GM12878 (cell line): Measurements from ENCODE around the gene SLC4A3. TPM values are rescaled to one million over a fixed set of nuclear protein-coding genes. Genes with fewer than 3 reads are reported as not detected.

Source experiments
- ATAC-seq: fragments of 200-7000 bp; cut with Tn5 transposase; 3 replicates; pipeline ENCODE4 v1.9.1; 2020; ENCODE audit warnings: mild to moderate bottlenecking, moderate library complexity
- BruUV-seq: library from RNA; stranded (reverse); fragments of 400-500 nt; replicated peaks from 2 replicates; lab custom pipeline; 2021; lab: Mats Ljungman, UMichigan
- CTCF ChIA-PET: fragments of 300-600 bp; sonication (Branson Sonifier 250); formaldehyde crosslinking; extraction: SDS; loops from one replicate; lab custom pipeline; 2021; ENCODE audit warnings: inconsistent platforms; lab: Yijun Ruan, JAX
- POLR2A ChIA-PET: fragments of 350-600 bp; formaldehyde crosslinking; extraction: SDS; loops from one replicate; lab custom pipeline; 2021; ENCODE audit warnings: inconsistent platforms; lab: Charles Lee
- RAD21 ChIA-PET: fragments of 300-600 bp; sonication (Branson Sonifier 250); formaldehyde crosslinking; loops from one replicate; lab custom pipeline; 2023; ENCODE audit warnings: antibody characterized with exemption; ENCODE audit not compliant: unreplicated experiment; lab: Charles Lee
- SMC1A ChIA-PET: fragments of 300-600 bp; sonication (Branson Sonifier 250); formaldehyde crosslinking; loops from one replicate; lab custom pipeline; 2023; ENCODE audit not compliant: unreplicated experiment, uncharacterized antibody; lab: Charles Lee
- DNase-seq: peaks from one replicate; pipeline ENCODE4 v3.0.0-alpha.2; 2011; ENCODE audit warnings: low read depth, low spot score
- FAIRE-seq: peaks from 3 replicates; lab custom pipeline; 2011; peaks lifted over from hg19 to GRCh38; lab: Jason Lieb, UNC
- H2AFZ ChIP-seq: 2 replicates; pipeline ENCODE4 v1.6.0; 2011; ENCODE audit warnings: low read depth, low read length, control low read depth; ENCODE audit not compliant: control insufficient read depth
- H3K27ac ChIP-seq: 2 replicates; pipeline ENCODE4 v1.5.1; 2011; ENCODE audit warnings: control low read depth; ENCODE audit not compliant: control insufficient read depth, insufficient read depth
- H3K27me3 ChIP-seq, 2 experiments: replicated peaks in 1 of 2; 2 replicates each; pipeline versions ENCODE4 v1.6.0 to v1.6.1; 2011; ENCODE audit warnings: low read length in 1 of 2; ENCODE audit not compliant: control insufficient read depth in 2 of 2, insufficient read depth in 2 of 2
- H3K36me3 ChIP-seq, 2 experiments: 2 replicates each; pipeline ENCODE4 v1.5.1; 2011; ENCODE audit warnings: low read length in 1 of 2; ENCODE audit not compliant: control insufficient read depth in 2 of 2, insufficient read depth in 2 of 2
- H3K4me1 ChIP-seq: 2 replicates; pipeline ENCODE4 v1.6.1; 2011; ENCODE audit warnings: mild to moderate bottlenecking, low read length, moderate library complexity, mixed read lengths; ENCODE audit not compliant: control insufficient read depth, insufficient read depth
- H3K4me2 ChIP-seq: 2 replicates; pipeline ENCODE4 v1.6.0; 2011; ENCODE audit warnings: control low read depth; ENCODE audit not compliant: control insufficient read depth, insufficient read depth
- H3K4me3 ChIP-seq: fragments of 200-600 bp; sonication (generic); 2 replicates; pipeline ENCODE4 v1.5.1; 2016
- H3K79me2 ChIP-seq: 2 replicates; pipeline ENCODE4 v1.6.0; 2011; ENCODE audit warnings: low read length; ENCODE audit not compliant: control insufficient read depth, insufficient read depth
- H3K9ac ChIP-seq: 2 replicates; pipeline ENCODE4 v1.8.0; 2011; ENCODE audit warnings: low read length, control low read depth, mixed read lengths; ENCODE audit not compliant: control insufficient read depth, insufficient read depth
- H3K9me3 ChIP-seq: replicated peaks from 3 replicates; pipeline ENCODE4 v1.5.1; 2011; ENCODE audit warnings: mild to moderate bottlenecking, low read length; ENCODE audit not compliant: control insufficient read depth, insufficient read depth
- H4K20me1 ChIP-seq: 2 replicates; pipeline ENCODE4 v1.6.0; 2011; ENCODE audit not compliant: control insufficient read depth, insufficient read depth
- CEBPB ChIP-seq, 2 experiments: fragments of 150-350 bp in 1 of 2; IDR thresholded peaks; 2 replicates each; pipeline ENCODE4 v1.6.1; 2012 to 2014; ENCODE audit warnings: low read depth in 2 of 2, low read length in 2 of 2, borderline replicate concordance in 1 of 2, inconsistent platforms in 1 of 2
- E4F1 ChIP-seq: fragments of 450-650 bp; IDR thresholded peaks from 2 replicates; pipeline ENCODE4 v1.6.1; 2018; ENCODE audit warnings: borderline replicate concordance, mild to moderate bottlenecking; ENCODE audit not compliant: partially characterized antibody
- EP300 ChIP-seq, 2 experiments: fragments of 150-350 bp in 1 of 2; IDR thresholded peaks; 2 replicates each; pipeline ENCODE4 v1.6.1; 2011 to 2012; ENCODE audit warnings: low read depth in 2 of 2, low read length in 2 of 2, borderline replicate concordance in 1 of 2, improper control_type of control experiment in 1 of 2, inconsistent platforms in 1 of 2; ENCODE audit not compliant: control insufficient read depth in 1 of 2
- GABPA ChIP-seq: IDR thresholded peaks from 2 replicates; pipeline ENCODE4 v1.6.1; 2014; ENCODE audit warnings: antibody characterized with exemption, low read depth, mild to moderate bottlenecking, inconsistent platforms
- IKZF1 ChIP-seq: fragments of 450-650 bp; conservative IDR thresholded peaks from 2 replicates; pipeline ENCODE4 v1.6.1; 2017; ENCODE audit warnings: antibody characterized with exemption, mild to moderate bottlenecking
- IKZF2 ChIP-seq, 2 experiments: fragments of 450-650 bp; IDR thresholded peaks; 2 replicates each; pipeline ENCODE4 v1.6.1; 2017; ENCODE audit warnings: mild to moderate bottlenecking in 2 of 2, moderate library complexity in 2 of 2
- IRF5 ChIP-seq: fragments of 450-650 bp; IDR thresholded peaks from 2 replicates; pipeline ENCODE4 v1.6.1; 2017; ENCODE audit warnings: borderline replicate concordance
- MAX ChIP-seq: IDR thresholded peaks from 2 replicates; pipeline ENCODE4 v1.6.1; 2012; ENCODE audit warnings: low read depth, low read length, improper control_type of control experiment
- MTA2 ChIP-seq: fragments of 450-650 bp; IDR thresholded peaks from 2 replicates; pipeline ENCODE4 v1.6.1; 2016; ENCODE audit warnings: low read depth, mild to moderate bottlenecking, moderate library complexity
- NFIC ChIP-seq: IDR thresholded peaks from 2 replicates; pipeline ENCODE4 v1.6.1; 2012; ENCODE audit warnings: low read depth, mild to moderate bottlenecking, inconsistent platforms, low read length, moderate library complexity
- NRF1 ChIP-seq: conservative IDR thresholded peaks from 2 replicates; pipeline ENCODE4 v1.6.1; 2011; ENCODE audit warnings: mild to moderate bottlenecking, low read depth, low read length, improper control_type of control experiment
- RB1 ChIP-seq: fragments of 450-650 bp; formaldehyde crosslinking; IDR thresholded peaks from 2 replicates; pipeline ENCODE4 v1.6.1; 2017; ENCODE audit warnings: mild to moderate bottlenecking, borderline replicate concordance
- SPI1 ChIP-seq: IDR thresholded peaks from 2 replicates; pipeline ENCODE4 v1.6.1; 2011; ENCODE audit warnings: low read depth, mild to moderate bottlenecking, low read length, moderate library complexity, borderline replicate concordance; ENCODE audit not compliant: insufficient read depth
- SUPT20H ChIP-seq: IDR thresholded peaks from 2 replicates; pipeline ENCODE4 v1.6.1; 2011; ENCODE audit warnings: low read depth, mild to moderate bottlenecking, low read length, moderate library complexity, borderline replicate concordance; ENCODE audit not compliant: control insufficient read depth
- WGBS: methylation state at CpG from one replicate; pipeline ENCODE4 v1.1.6; 2016; ENCODE audit warnings: low lambda C conversion rate; ENCODE audit not compliant: insufficient replicate concordance, insufficient coverage; ENCODE audit errors: missing lambda C conversion rate; 5-methylcytosine and 5-hydroxymethylcytosine counted together
- in situ Hi-C: fragments of 300-500 bp; cut with MboI; formaldehyde crosslinking; loops from 9 replicates; pipeline ENCODE4 v1.14.3; 2018; ENCODE audit warnings: mixed read lengths
- intact Hi-C: fragments of 100-400 bp; cut with micrococcal nuclease; formaldehyde crosslinking; loops from one replicate; pipeline ENCODE4 v1.14.2; 2022; ENCODE audit not compliant: unreplicated experiment
- polyA plus RNA-seq, 11 experiments: library from polyadenylated mRNA; depleted of rRNA in 4 of 11; unstranded in 6 of 11; stranded (reverse) in 5 of 11; fragments of >200 nt; fragmentation: Nextera tagmentation in 4 of 11; fragmentation: Illumina TruSeq in 1 of 11; extraction: Ambion mirVana in 4 of 11; extraction: Trizol in 1 of 11; gene quantifications; 1 replicate in 1 of 11; 2 replicates in 10 of 11; pipeline versions ENCODE4 v1.2.1 to v1.2.3, GENCODE V29; 2011 to 2016; ENCODE audit warnings: inconsistent platforms in 2 of 11, missing spikeins in 2 of 11, low read depth in 1 of 11
- total RNA-seq, 4 experiments: library from RNA; depleted of rRNA in 3 of 4; stranded (reverse); fragments of >200 nt in 3 of 4; fragmentation: Illumina TruSeq in 1 of 4; extraction: Trizol in 1 of 4; gene quantifications; 2 replicates each; pipeline versions ENCODE4 v1.2.1 to v1.2.3, GENCODE V29; 2013 to 2021

The SLC4A3 gene
- total and polyA plus RNA-seq, 10 of the 15 experiments (the other 5 are each of a cell fraction or from before 2014, with no cell fraction given) = 0.05 to 0.08 TPM; not detected in 8

GRCh38 chr2:219603771-219604170, 23.7 kb upstream of the SLC4A3 start:
- H3K4me2 ChIP-seq = no peak overlapping the region
- H3K79me2 ChIP-seq = no peaks in the 10 kb centered on the region
- no peak overlapping the region for H3K9ac ChIP-seq
- ChIA-PET SMC1A (no interaction called here), RAD21 (no interaction called here), CTCF (no interaction called here), POLR2A (no interaction called here)
- no peak for FAIRE-seq
- no TSS peak for BruUV-seq
- WGBS = 80% methylated on average over 5 of the region's 5 CpGs
- no peaks in the 10 kb centered on the region for H4K20me1 ChIP-seq
- peaks cover 6 to 13% of the 10 kb centered on the region in 2 experiments; a peak in 3 of 4 replicates for H3K36me3 ChIP-seq
- intact Hi-C loops (no loop called here), in situ Hi-C loops (no loop called here)
- ATAC-seq = peak; percentile 42
- no peak overlapping the region for H3K4me3 ChIP-seq
- H2AFZ ChIP-seq = no peak overlapping the region
- H3K9me3 ChIP-seq = no peaks in the 10 kb centered on the region
- H3K4me1 ChIP-seq = 0 out of 2 replicates have a peak, but pooled peaks cover 2% of the 10 kb centered on the region
- DNase-seq = no peak
- TF ChIP-seq IKZF2 (IDR thresholded peaks at IDR 0.05) (0 out of 4 replicates have a peak, but pooled peaks of 1 of the 2 experiments have one; percentile 18), RB1 (no peak), SPI1 (peak; percentile 94), SUPT20H (no peak), CEBPB (IDR thresholded peaks at IDR 0.05; ENCODE audit: borderline replicate concordance in 1 of 2, low read depth in 2 of 2, low read length in 2 of 2) (no peak), NFIC (no peak)
- H3K27me3 ChIP-seq = no peaks in the 10 kb centered on the region
- H3K27ac ChIP-seq = no peak overlapping the region

GRCh38 chr2:219605607-219605954, 21.8 kb upstream of the SLC4A3 start:
- no peak overlapping the region for H3K27ac ChIP-seq
- ATAC-seq = no peak
- no peak overlapping the region for H2AFZ ChIP-seq
- BruUV-seq = no TSS peak
- no peaks in the 10 kb centered on the region for H3K4me1 ChIP-seq
- no peaks in the 10 kb centered on the region for H3K27me3 ChIP-seq
- CTCF ChIA-PET = no interaction called here
- no peaks in the 10 kb centered on the region for H4K20me1 ChIP-seq
- POLR2A ChIA-PET = interaction anchor here (0.6 kb wide), 1 partner anchor 89 kb away, joined by 3 read pairs; no protein-coding TSS in a partner anchor
- no peak for FAIRE-seq
- H3K4me2 ChIP-seq = no peak overlapping the region
- peaks cover 6 to 13% of the 10 kb centered on the region in 2 experiments; a peak in 3 of 4 replicates for H3K36me3 ChIP-seq
- 82% methylated on average over 5 of the region's 6 CpGs for WGBS
- H3K9ac ChIP-seq = no peak overlapping the region
- H3K9me3 ChIP-seq = no peaks in the 10 kb centered on the region
- H3K79me2 ChIP-seq = no peaks in the 10 kb centered on the region
- intact Hi-C loops (no loop called here), in situ Hi-C loops (no loop called here)
- no peak overlapping the region for H3K4me3 ChIP-seq
- RAD21 ChIA-PET = no interaction called here
- SMC1A ChIA-PET = no interaction called here
- DNase-seq = no peak
- no peak for TF ChIP-seq MAX
- no peak for TF ChIP-seq MTA2
- no peak for TF ChIP-seq IKZF1
- no peak for TF ChIP-seq IRF5
- TF ChIP-seq NRF1 = no peak
- no peak for TF ChIP-seq E4F1
- no peak for TF ChIP-seq EP300 (IDR thresholded peaks at IDR 0.05; ENCODE audit: borderline replicate concordance in 1 of 2, control insufficient read depth in 1 of 2, low read depth in 2 of 2, low read length in 2 of 2)
- TF ChIP-seq GABPA = no peak
